Heart left ventricle (tissue), 16 donors: ENCODE measurements around the gene CFAP100. TPM values are rescaled to one million over a fixed set of nuclear protein-coding genes. Genes with fewer than 3 reads are reported as not detected.

Experiments
- ATAC-seq, 4 donors: fragments of 200-7000 bp; cut with Tn5 transposase; one replicate each; pipeline ENCODE4 v1.9.1; 2020 to 2022; ENCODE audit warnings: moderate library complexity in 4 of 4, mild to moderate bottlenecking in 3 of 4, moderate number of reproducible peaks in 1 of 4
- DNase-seq, 5 donors: peaks; one replicate each; pipeline ENCODE4 v3.0.0-alpha.2; 2020
- H3K27ac ChIP-seq, 12 donors: fragments of 200-600 bp; sonication (generic) in 4 of 12; one replicate each; pipeline versions ENCODE4 v1.5.0 to v1.8.0; 2016 to 2022; ENCODE audit warnings: mild to moderate bottlenecking in 2 of 12
- H3K27me3 ChIP-seq, 9 donors: fragments of 200-600 bp; sonication (generic) in 2 of 9; one replicate each; pipeline versions ENCODE4 v1.5.1 to v1.8.0; 2016 to 2022; ENCODE audit warnings: mild to moderate bottlenecking in 3 of 9
- H3K36me3 ChIP-seq, 9 donors: fragments of 200-600 bp; sonication (generic) in 2 of 9; one replicate each; pipeline versions ENCODE4 v1.5.0 to v1.8.0; 2018 to 2022; ENCODE audit warnings: mild to moderate bottlenecking in 2 of 9
- H3K4me1 ChIP-seq, 12 donors: fragments of 200-600 bp; sonication (generic) in 4 of 12; one replicate each; pipeline versions ENCODE4 v1.5.0 to v1.8.0; 2016 to 2022; ENCODE audit warnings: mild to moderate bottlenecking in 3 of 12
- H3K4me3 ChIP-seq, 12 donors: fragments of 200-600 bp; sonication (generic) in 4 of 12; one replicate each; pipeline versions ENCODE4 v1.5.0 to v1.8.0; 2017 to 2022; ENCODE audit warnings: mild to moderate bottlenecking in 9 of 12, moderate library complexity in 4 of 12
- H3K9me3 ChIP-seq, 12 donors: fragments of 200-600 bp; sonication (generic) in 4 of 12; one replicate each; pipeline versions ENCODE4 v1.5.0 to v1.8.0; 2016 to 2022; ENCODE audit warnings: mild to moderate bottlenecking in 1 of 12
- CTCF ChIP-seq, 12 donors: fragments of 200-600 bp; sonication (generic) in 4 of 12; IDR thresholded peaks; one replicate each; pipeline versions ENCODE4 v1.5.0 to v1.8.0; 2018 to 2022; ENCODE audit warnings: antibody characterized with exemption in 12 of 12, mild to moderate bottlenecking in 5 of 12
- POLR2A ChIP-seq, 2 donors: fragments of 450-650 bp; IDR thresholded peaks; one replicate each; pipeline ENCODE4 v1.6.1; 2017; ENCODE audit warnings: antibody characterized with exemption in 2 of 2, mild to moderate bottlenecking in 2 of 2, moderate library complexity in 2 of 2
- WGBS, 4 donors: extraction: QIAGEN DNeasy Blood & Tissue Kit in 2 of 4; methylation state at CpG; one replicate each; pipeline versions ENCODE4 v1.1.5 to v1.1.7; 2013 to 2018; 5-methylcytosine and 5-hydroxymethylcytosine counted together
- intact Hi-C, 10 donors: fragments of 100-400 bp; cut with DNase I; formaldehyde crosslinking; loops; one replicate each; pipeline versions ENCODE4 v1.11.1 to v1.14.2; 2022
- polyA plus RNA-seq, 2 donors: library from polyadenylated mRNA; stranded (reverse); fragments of 200-250 nt; gene quantifications; one replicate each; pipeline ENCODE4 v1.2.3, GENCODE V29; 2013
- total RNA-seq, 9 donors: library from RNA; depleted of rRNA in 2 of 9; stranded (reverse); fragments of >200 nt in 2 of 9; fragmentation: NEBNext Ultra II Directional in 3 of 9; extraction: Animal tissue kit (Norgen Biotek cat#: 25700) in 3 of 9; gene quantifications; one replicate each; pipeline versions ENCODE4 v1.1.0 to v1.2.4, GENCODE V29; 2016 to 2023
- donor health status: ischemic (EF 13 %, LVEDD 7.1; RV severe dilation, severe dysfunction).
- donor health status: healthy with polysubstance abuse.
- donor health status: DM: no; HTN: yes; CAD: no.
- donor health status: DM: no; HTN: no; CAD: no.
- donor health status: ischemic (EF 25% LVEDD 6.9; RV normal size, moderate dysfunction).
- donor health status: ischemic (EF 25% LVEDD 5.7; RV mildly dilated, moderate dysfunction).
- donor health status: healthy.
- donor health status: DM: yes; HTN: yes; CAD: no.
- donor health status: ischemic (EF 35%, LVEDD 5.7; RV mildly dilated, moderate dysfunction).
- donor health status: nonischemic (EF 11% LVEDD 7.7; RV severe dilation, severe dysfunction).
- donor health status: DM: yes; HTN: yes; CAD: no.
- donor health status: PGD.
- donor health status: ischemic (EF 29% LVEDD 5.4; RV normal size, mild dysfunction).
- donor health status: nonischemic (EF 23%, LVEDD 6.1; RV moderate dilation, normal function).

Gene CFAP100
- total and polyA plus RNA-seq, 11 donors = not detected

GRCh38 chr3:126415661-126416591 lies 21.2 kb downstream of the CFAP100 start:
- no peaks in the 10 kb centered on the region for H3K9me3 ChIP-seq
- TF ChIP-seq POLR2A (IDR thresholded peaks at IDR 0.05) (no peak), CTCF (IDR thresholded peaks at IDR 0.05) (no peak)
- no peaks in the 10 kb centered on the region for H3K36me3 ChIP-seq
- no peak overlapping the region for H3K27ac ChIP-seq
- peaks cover 10 to 58% (median 25%) of the 10 kb centered on the region in 9 donors for H3K27me3 ChIP-seq
- no peak for ATAC-seq
- H3K4me1 ChIP-seq = peaks cover 0 to 6% (median 0%) of the 10 kb centered on the region in 12 donors
- no peak overlapping the region for H3K4me3 ChIP-seq
- no peak for DNase-seq
- 35 to 51% (median 43%) methylated on average over 50 to 61 of the region's 61 CpGs for WGBS, 4 donors
- intact Hi-C loops = no loop called here

GRCh38 chr3:126416943-126417342 lies 22.2 kb downstream of the CFAP100 start:
- no peaks in the 10 kb centered on the region for H3K36me3 ChIP-seq
- intact Hi-C loops = no loop called here
- H3K27me3 ChIP-seq = peaks cover 10 to 58% (median 25%) of the 10 kb centered on the region in 9 donors
- no peak for TF ChIP-seq CTCF (IDR thresholded peaks at IDR 0.05)
- WGBS, 4 donors = 79 to 86% (median 82%) methylated on average over 7 of the region's 7 CpGs
- ATAC-seq (no peak), DNase-seq (no peak)
- no peaks in the 10 kb centered on the region for H3K9me3 ChIP-seq
- H3K4me3 ChIP-seq = no peak overlapping the region
- H3K4me1 ChIP-seq = peaks cover 0 to 6% (median 0%) of the 10 kb centered on the region in 12 donors
- H3K27ac ChIP-seq = no peak overlapping the region

GRCh38 chr3:126417515-126417914 lies 22.8 kb downstream of the CFAP100 start:
- H3K9me3 ChIP-seq = no peaks in the 10 kb centered on the region
- ATAC-seq (no peak), DNase-seq (no peak)
- peaks cover 10 to 58% (median 25%) of the 10 kb centered on the region in 9 donors for H3K27me3 ChIP-seq
- no peak for TF ChIP-seq POLR2A (IDR thresholded peaks at IDR 0.05)
- TF ChIP-seq CTCF (IDR thresholded peaks at IDR 0.05) = no peak
- H3K36me3 ChIP-seq = no peaks in the 10 kb centered on the region
- 35 to 64% (median 54%) methylated on average over 2 to 5 of the region's 5 CpGs for WGBS, 4 donors
- no peak overlapping the region for H3K27ac ChIP-seq
- intact Hi-C loops = no loop called here
- H3K4me3 ChIP-seq = no peak overlapping the region
- H3K4me1 ChIP-seq = peaks cover 0 to 6% (median 0%) of the 10 kb centered on the region in 12 donors

- TF ChIP-seq POLR2A (IDR thresholded peaks at IDR 0.05) (no peak), CTCF (IDR thresholded peaks at IDR 0.05) (no peak)
- no peak overlapping the region for H3K4me3 ChIP-seq
- no peak for ATAC-seq
- no peaks in the 10 kb centered on the region for H3K9me3 ChIP-seq
- WGBS, 4 donors = 85 to 89% (median 88%) methylated on average over 11 of the region's 11 CpGs
- H3K4me1 ChIP-seq = peaks cover 0 to 6% (median 0%) of the 10 kb centered on the region in 12 donors
- H3K27ac ChIP-seq = no peak overlapping the region
- peaks cover 10 to 58% (median 24%) of the 10 kb centered on the region in 9 donors for H3K27me3 ChIP-seq
- no peak for DNase-seq
- no peaks in the 10 kb centered on the region for H3K36me3 ChIP-seq
- intact Hi-C loops = no loop called here
These were observed 23.3 kb downstream of the CFAP100 start for GRCh38 chr3:126417981-126418530.
